ENCODE measurements around the gene TSPAN7.

Gene TSPAN7

DNA sequence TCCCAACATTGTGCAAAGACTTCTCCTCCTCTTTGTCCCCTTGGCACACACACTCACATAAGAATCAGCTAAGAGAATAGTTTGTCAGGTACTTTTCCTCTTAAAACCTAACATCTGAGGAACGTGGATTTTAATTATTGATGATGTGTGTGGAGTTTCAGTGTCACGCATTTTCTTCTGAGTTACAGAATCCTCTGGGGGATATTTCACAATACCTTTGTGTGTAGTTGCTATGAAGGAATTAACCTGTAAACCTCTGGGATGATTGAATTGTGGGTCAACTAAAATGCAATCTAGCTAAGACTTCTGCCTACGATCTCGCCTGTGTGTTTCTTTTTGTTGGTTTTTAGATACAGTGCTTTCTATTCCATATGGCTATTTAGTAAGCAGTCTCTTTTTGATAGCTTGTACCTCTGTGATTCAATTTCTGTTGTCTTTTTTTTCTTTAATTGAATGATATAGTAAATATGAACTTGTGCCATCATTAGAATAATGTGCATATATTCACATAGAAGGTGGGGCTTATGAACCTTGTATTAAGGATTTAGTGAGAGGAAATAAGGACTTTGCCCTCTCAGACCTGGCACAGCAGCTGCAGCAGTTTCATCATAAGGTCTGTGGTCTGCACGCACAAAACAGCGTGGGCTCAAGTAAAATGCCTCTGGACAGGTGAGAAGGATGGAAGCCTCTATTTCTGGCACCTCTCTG is 99.2 kb downstream of the TSPAN7 start:
- DNase-seq (ENCODE audit: low read depth in 1 of 2, low spot score in 1 of 2), result no peak
- Histone ChIP-seq H3K4me3 (replicated peaks; ENCODE audit: insufficient read depth, low read length) (no peak overlapping the region), H3K27ac (replicated peaks) (no peak overlapping the region), H3K27me3 (ENCODE audit: insufficient read depth, poor library complexity, severe bottlenecking) (no peaks in the 10 kb centered on the region)
- TF ChIP-seq, protein P1, sequence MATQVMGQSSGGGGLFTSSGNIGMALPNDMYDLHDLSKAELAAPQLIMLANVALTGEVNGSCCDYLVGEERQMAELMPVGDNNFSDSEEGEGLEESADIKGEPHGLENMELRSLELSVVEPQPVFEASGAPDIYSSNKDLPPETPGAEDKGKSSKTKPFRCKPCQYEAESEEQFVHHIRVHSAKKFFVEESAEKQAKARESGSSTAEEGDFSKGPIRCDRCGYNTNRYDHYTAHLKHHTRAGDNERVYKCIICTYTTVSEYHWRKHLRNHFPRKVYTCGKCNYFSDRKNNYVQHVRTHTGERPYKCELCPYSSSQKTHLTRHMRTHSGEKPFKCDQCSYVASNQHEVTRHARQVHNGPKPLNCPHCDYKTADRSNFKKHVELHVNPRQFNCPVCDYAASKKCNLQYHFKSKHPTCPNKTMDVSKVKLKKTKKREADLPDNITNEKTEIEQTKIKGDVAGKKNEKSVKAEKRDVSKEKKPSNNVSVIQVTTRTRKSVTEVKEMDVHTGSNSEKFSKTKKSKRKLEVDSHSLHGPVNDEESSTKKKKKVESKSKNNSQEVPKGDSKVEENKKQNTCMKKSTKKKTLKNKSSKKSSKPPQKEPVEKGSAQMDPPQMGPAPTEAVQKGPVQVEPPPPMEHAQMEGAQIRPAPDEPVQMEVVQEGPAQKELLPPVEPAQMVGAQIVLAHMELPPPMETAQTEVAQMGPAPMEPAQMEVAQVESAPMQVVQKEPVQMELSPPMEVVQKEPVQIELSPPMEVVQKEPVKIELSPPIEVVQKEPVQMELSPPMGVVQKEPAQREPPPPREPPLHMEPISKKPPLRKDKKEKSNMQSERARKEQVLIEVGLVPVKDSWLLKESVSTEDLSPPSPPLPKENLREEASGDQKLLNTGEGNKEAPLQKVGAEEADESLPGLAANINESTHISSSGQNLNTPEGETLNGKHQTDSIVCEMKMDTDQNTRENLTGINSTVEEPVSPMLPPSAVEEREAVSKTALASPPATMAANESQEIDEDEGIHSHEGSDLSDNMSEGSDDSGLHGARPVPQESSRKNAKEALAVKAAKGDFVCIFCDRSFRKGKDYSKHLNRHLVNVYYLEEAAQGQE (IDR thresholded peaks at IDR 0.05; ENCODE audit: insufficient replicate concordance, low read depth), result no peak
- TF ChIP-seq CTCF (IDR thresholded peaks at IDR 0.05; ENCODE audit: insufficient read depth, low read length) (no peak), SPI1 (IDR thresholded peaks at IDR 0.05; ENCODE audit: borderline replicate concordance, low read depth) (no peak), POLR2AphosphoS5 (IDR thresholded peaks at IDR 0.05; ENCODE audit: low read depth) (no peak), GABPA (IDR thresholded peaks at IDR 0.05; ENCODE audit: low read depth) (no peak)

DNA sequence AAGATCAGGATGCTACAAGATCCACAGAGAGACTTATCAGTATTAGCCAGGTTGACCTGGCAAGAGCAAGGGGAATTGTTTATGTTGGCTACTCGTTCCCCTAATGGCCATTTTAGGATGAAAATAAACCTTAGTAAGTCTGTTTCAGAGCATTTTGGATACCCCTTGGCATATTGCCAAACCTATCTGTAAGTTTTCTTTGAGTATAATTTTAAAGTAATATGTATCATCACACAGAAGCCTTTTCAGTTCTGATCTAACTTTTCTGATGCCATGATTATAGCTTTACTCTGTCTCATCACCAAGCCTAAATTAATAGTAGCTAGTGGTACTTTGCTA is 99.7 kb downstream of the TSPAN7 start:
- TF ChIP-seq, protein P1 (IDR thresholded peaks at IDR 0.05; ENCODE audit: insufficient replicate concordance, low read depth), result no peak
- no peak for TF ChIP-seq CTCF (IDR thresholded peaks at IDR 0.05; ENCODE audit: insufficient read depth, low read length)
- no peak for TF ChIP-seq SPI1 (IDR thresholded peaks at IDR 0.05; ENCODE audit: borderline replicate concordance, low read depth)
- TF ChIP-seq GABPA (IDR thresholded peaks at IDR 0.05; ENCODE audit: low read depth), result no peak
- TF ChIP-seq POLR2AphosphoS5 (IDR thresholded peaks at IDR 0.05; ENCODE audit: low read depth), result no peak
- H3K27ac ChIP-seq (replicated peaks), result no peak overlapping the region
- DNase-seq (ENCODE audit: low read depth in 1 of 2, low spot score in 1 of 2), result no peak
- H3K27me3 ChIP-seq (ENCODE audit: insufficient read depth, poor library complexity, severe bottlenecking), result no peaks in the 10 kb centered on the region
- H3K4me3 ChIP-seq (replicated peaks; ENCODE audit: insufficient read depth, low read length), result no peak overlapping the region

DNA sequence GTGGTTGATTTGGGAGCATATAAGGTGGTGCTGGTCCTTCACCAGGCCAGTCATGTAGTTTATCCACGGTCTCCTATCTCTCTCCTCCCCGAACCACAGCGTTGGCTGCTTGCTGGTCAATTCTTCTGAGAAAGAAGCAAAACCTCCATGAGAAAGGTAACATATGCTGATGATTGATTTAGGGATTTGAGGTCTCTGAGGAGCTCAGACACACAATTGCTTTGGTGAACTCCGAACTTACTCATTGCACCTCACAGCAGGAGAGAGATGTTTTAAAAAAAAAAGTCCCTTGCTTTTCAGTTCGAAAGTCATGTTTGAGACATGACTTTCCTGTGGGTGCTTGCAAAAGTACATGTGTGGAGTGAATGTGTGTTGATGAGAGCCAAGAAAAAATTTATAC is 100.2 kb downstream of the TSPAN7 start:
- no peaks in the 10 kb centered on the region for H3K27me3 ChIP-seq (ENCODE audit: insufficient read depth, poor library complexity, severe bottlenecking)
- no peak for TF ChIP-seq POLR2AphosphoS5 (IDR thresholded peaks at IDR 0.05; ENCODE audit: low read depth)
- no peak overlapping the region for H3K4me3 ChIP-seq (replicated peaks; ENCODE audit: insufficient read depth, low read length)
- DNase-seq (ENCODE audit: low read depth in 1 of 2, low spot score in 1 of 2), result no peak
- H3K27ac ChIP-seq (replicated peaks), result no peak overlapping the region

- Histone ChIP-seq H3K27ac (replicated peaks) (no peak overlapping the region), H3K27me3 (ENCODE audit: insufficient read depth, poor library complexity, severe bottlenecking) (no peaks in the 10 kb centered on the region), H3K4me3 (replicated peaks; ENCODE audit: insufficient read depth, low read length) (no peak overlapping the region)
- TF ChIP-seq POLR2AphosphoS5 (IDR thresholded peaks at IDR 0.05; ENCODE audit: low read depth) (no peak), SPI1 (IDR thresholded peaks at IDR 0.05; ENCODE audit: borderline replicate concordance, low read depth) (no peak), GABPA (IDR thresholded peaks at IDR 0.05; ENCODE audit: low read depth) (no peak), CTCF (IDR thresholded peaks at IDR 0.05; ENCODE audit: insufficient read depth, low read length) (no peak)
- TF ChIP-seq, protein P1 (IDR thresholded peaks at IDR 0.05; ENCODE audit: insufficient replicate concordance, low read depth), result no peak
- no peak for DNase-seq (ENCODE audit: low read depth in 1 of 2, low spot score in 1 of 2)
These were observed 101.3 kb downstream of the TSPAN7 start for GRCh38 chrX:38662640-38663039.
